ENCODE results near the gene CAMK1D.
"Not testable (repeated sequence)": the region's sequence is repeated elsewhere in the genome, so short reads cannot be mapped to it uniquely, and the experiment has no call there.

The CAMK1D gene

GRCh38 chr10:12705943-12706342 lies 356.6 kb downstream of the CAMK1D start:
- DNase-seq = no peak

- peak; percentile 49 to 64 for DNase-seq
These were observed 358.3 kb downstream of the CAMK1D start for GRCh38 chr10:12707461-12708185.

GRCh38 chr10:12709000-12709401 lies 359.7 kb downstream of the CAMK1D start:
- DNase-seq = no peak

- no peak for DNase-seq
These were observed 360.2 kb downstream of the CAMK1D start for GRCh38 chr10:12709521-12709963.

- DNase-seq = no peak
These were observed 360.8 kb downstream of the CAMK1D start for GRCh38 chr10:12710157-12710556.

- peak; percentile 86 to 89 for DNase-seq
These were observed 361.4 kb downstream of the CAMK1D start for GRCh38 chr10:12710594-12711349.

GRCh38 chr10:12711350-12711708 lies 362.0 kb downstream of the CAMK1D start:
- DNase-seq = no peak

- no peak for DNase-seq
These were observed 363.1 kb downstream of the CAMK1D start for GRCh38 chr10:12712293-12712983.

GRCh38 chr10:12712984-12713316 lies 363.6 kb downstream of the CAMK1D start:
- not testable (repeated sequence) for DNase-seq

GRCh38 chr10:12716042-12716441 lies 366.7 kb downstream of the CAMK1D start:
- DNase-seq = no peak

- DNase-seq = no peak
These were observed 368.8 kb downstream of the CAMK1D start for GRCh38 chr10:12717981-12718707.

- DNase-seq = peak; percentile 29 to 46
These were observed 370.0 kb downstream of the CAMK1D start for GRCh38 chr10:12719365-12719764.

GRCh38 chr10:12720217-12720981 lies 371.1 kb downstream of the CAMK1D start:
- peak; percentile 67 to 76 for DNase-seq

GRCh38 chr10:12721334-12721733 lies 372.0 kb downstream of the CAMK1D start:
- DNase-seq = no peak

GRCh38 chr10:12723220-12723619 lies 373.9 kb downstream of the CAMK1D start:
- DNase-seq = no peak

GRCh38 chr10:12724807-12725579 lies 375.6 kb downstream of the CAMK1D start:
- no peak for DNase-seq

GRCh38 chr10:12725580-12725888 lies 376.2 kb downstream of the CAMK1D start:
- DNase-seq = not testable (repeated sequence)

- peak; percentile 36 to 52 for DNase-seq
These were observed 377.9 kb downstream of the CAMK1D start for GRCh38 chr10:12726971-12727831.

- DNase-seq = no peak
These were observed 378.5 kb downstream of the CAMK1D start for GRCh38 chr10:12727832-12728215.

GRCh38 chr10:12728494-12728893 lies 379.1 kb downstream of the CAMK1D start:
- DNase-seq = no peak

- DNase-seq = peak; percentile 33 to 47
These were observed 380.5 kb downstream of the CAMK1D start for GRCh38 chr10:12729885-12730284.

Measured in activated CD4-positive, alpha-beta T cell treated with anti-CD3 and anti-CD28 coated beads, Interleukin-2, amount 50 U/mL, for 48 hours (primary cell).